Inflammatory macrophage treated with lipopolysaccharide for 1 hour (primary cell): Measurements from ENCODE around the gene ADGRD1.
A peak's percentile ranks its signal among the peaks of the same experiment; 100 is the strongest.
"Not testable (repeated sequence)": the region's sequence is repeated elsewhere in the genome, so short reads cannot be mapped to it uniquely, and the experiment has no call there.

Experiments
- DNase-seq, 2 donors: peaks; one replicate each; pipeline ENCODE4 v3.0.0-alpha.2; 2020 to 2022

The ADGRD1 gene

DNA sequence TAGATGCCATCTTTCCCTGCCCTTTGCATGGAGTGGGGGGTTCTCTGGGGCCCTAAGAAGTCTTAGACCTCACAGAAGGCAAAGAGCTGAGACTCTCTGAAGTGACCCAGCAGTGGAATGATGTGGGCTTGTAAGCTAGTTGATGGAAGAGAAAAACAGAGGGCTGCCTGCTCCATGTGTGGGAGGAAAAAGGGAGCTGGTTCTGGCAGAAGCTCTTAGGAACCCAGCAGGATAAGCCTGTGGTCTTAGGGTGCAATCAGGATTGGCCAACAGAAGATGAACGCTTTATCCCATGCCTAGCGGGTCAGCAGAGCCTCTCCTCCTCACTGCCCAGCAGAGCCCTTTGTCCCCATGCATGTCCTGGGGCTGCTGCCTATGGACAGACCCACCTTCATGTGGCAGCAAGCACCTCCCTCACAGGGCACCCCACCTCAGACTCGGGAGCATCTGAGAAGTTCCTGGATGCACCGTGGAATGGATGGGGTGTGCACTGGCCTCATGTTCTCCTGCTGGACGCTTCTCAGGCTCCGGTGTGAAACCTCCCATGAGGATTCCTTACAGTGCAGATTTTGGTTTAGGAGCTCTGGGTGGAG lies 152.7 kb downstream of the ADGRD1 start:
- DNase-seq, result no peak

- DNase-seq, result no peak
Observed at GRCh38 chr12:131108177-131108955, 154.7 kb downstream of the ADGRD1 start.

DNA sequence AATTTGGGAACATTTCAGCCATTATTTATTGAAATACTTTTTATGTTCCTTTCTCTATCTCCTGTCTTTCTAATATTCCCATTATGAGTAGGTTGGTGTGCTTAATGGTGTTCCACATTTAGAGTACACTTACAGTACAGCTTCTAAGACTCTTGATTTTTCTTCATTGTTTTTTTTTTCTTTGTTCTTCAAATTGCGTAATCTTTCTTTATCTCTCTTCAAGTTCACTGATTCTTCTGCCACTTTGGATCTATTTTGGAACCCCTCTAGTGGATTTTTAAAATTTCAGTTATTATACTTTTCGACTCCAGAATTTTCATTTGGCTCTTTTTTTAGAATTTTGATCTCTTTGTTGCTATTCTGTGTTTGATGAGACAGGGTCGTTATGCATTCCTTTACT lies 157.7 kb downstream of the ADGRD1 start:
- no peak for DNase-seq

DNA sequence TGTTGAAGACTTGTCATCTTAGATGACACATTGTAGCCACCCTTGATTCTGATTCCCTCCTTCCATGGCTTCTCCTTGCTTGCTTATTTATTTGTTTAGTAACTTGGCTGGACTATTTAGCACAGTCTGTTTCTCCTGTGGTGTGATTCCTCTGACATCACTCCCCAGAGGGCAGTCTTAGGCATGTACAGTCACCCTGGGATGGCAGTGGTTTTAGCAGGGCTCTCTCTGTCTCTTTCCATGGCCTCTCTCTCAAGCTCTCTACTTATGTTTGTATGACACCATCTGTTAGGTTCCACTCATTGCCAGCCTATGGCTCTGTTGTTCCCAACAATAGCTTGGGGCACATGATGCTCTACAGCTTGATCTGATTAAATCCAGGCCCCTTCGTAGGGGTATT lies 158.3 kb downstream of the ADGRD1 start:
- DNase-seq, result no peak

DNA sequence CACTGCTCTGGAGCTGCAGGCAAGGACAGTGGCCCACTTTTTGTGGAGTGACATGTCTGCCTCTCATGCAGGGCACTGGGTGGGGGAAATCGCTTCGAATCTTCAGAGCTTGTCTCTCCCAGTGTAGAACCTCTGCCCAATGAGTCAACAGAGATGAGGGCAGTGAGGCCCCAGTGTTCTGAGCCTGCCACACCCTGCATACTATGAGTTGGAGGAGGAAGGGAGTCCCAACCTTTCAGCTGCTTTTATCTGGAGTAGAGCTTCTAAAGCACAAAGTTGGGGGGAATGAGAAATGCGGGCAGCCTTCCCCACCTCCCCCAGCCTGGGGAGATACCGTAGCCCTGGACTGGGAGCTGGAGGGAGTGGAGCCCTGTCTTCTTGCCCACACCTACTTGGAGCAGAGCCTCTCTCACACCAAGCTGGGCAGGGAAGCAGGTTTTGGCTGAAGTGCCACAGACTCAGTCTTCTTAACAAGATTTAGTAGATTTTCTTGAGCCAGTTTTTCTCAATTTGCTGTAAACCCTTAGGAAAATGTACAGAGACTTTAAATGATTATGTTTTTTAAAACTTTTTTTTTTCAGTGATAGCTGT lies 159.1 kb downstream of the ADGRD1 start:
- no peak for DNase-seq

DNA sequence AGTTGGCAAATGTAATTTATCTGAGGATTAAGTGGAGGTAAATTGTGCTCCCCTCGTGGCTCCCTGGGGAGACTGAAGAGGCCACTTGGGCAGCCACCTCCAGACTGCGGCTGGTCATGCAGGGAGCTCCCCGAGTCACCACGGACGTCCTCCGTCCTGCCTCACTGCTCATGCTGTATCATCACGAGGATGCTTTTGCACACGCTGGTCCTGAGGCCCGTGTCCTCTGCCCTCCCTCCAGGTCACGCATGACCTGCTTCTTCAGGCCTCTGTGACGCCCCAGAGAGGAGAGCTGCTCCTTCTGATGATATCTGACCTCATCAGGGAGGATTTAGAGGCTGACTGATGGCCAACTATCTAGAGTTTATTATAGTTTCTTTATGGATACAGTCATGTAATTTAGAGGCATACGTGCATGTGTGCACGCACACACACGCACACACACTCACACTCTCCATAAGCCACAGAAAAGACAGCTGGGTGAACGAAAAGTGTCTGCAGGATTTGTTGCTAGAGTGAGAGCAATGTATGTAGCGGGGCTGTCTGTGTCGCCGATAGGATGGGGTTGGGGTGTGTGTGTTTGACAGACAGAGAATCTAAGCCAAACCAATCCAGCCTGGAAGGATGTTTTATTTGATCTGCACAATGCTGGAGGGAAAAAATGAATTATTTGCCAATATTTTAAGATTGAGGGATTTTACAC lies 160.0 kb downstream of the ADGRD1 start:
- DNase-seq, result no peak

DNA sequence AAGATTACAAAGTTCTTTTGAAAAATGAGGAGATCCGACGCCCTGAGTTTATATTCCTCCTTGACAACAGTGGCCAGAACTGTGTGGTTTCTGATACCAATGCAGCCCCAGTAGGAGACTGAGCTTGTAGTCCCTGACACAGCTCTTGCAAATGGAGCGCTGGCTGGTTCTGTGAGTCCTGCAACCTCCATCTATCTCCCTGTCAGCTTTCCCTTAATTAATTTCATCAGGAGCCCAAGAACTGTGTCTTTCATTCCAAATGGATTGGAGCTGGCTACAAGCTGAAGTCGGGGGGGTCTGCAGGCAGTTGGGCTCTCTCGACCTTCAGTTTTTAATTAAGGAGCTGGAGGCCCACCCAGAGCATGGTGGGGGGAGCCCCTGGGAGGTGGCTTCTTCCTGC lies 160.6 kb downstream of the ADGRD1 start:
- DNase-seq, result no peak

GRCh38 chr12:131114942-131115584 lies 161.4 kb downstream of the ADGRD1 start:
- DNase-seq, result no peak

DNA sequence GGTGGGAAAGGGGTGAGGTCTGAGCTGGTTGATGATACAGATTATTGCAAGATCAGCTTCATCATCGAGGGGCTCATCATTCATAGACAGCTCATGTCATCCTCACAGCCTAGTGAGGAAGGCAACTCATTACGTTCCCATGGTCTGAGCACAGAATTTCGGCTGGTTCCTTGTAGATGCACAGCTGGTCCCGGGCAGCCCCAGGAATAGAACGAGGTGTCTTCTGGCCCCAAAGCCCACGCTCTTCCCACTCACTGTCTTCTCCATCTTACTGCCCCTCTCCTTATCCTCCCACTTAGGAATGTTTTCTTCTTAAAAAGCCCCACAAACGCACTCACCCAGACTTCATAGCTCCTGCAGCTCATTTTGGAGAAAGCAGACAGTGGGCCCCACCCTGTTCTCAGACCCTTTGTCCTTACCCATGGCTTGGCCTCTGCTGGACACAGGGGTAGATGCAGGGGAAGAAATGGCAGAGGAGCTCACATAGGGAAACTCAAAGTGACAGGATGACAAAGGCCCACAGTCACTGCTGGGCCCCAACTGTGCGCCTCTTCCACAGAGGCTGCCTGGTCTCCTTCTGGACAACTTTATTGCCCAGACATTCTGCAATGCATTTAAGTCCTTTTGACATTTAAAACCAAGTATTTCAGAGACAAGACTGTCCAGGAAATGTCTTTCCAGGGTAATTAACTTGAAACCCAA lies 162.2 kb downstream of the ADGRD1 start:
- no peak for DNase-seq

- DNase-seq, result peak in 1 of 2 donors; percentile 5
Observed at GRCh38 chr12:131116468-131117117, 162.9 kb downstream of the ADGRD1 start.

DNA sequence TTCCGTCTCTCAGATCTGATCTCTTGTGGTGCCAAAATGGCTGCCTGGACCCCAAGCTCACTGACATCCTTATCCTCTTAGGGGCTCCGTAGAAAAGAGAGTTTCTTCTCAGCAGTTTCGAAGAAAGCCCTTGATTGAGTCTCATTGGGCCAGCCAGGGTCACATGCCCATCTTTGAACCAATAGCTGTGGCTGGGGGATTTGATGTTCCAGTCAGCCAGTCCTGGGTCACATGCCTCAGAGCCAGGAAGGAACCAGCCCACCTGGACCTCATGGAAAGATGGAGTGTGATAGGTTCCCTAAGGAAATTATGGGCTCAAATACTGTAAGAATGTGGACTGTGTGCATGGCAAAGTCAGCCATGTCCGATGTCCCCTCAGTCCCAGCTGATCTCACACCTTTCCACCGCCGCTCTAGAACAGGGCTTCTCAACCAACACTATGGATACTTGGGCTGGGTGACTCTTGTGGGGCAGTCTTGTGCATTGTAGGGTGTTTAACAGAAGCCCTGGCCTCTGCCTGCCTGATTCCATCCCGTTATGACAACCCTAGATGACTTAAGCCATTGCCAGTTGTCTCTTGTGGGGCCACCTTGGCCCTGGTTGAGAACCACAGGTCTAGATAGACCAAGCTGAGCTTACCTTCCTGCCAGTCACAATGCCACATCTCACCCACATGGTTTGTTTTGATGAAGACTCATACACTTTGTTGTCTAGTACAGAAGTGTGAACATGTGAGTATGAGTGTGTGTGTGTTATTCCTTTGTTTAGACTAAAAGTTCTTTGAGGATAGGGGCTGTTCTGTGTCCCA lies 163.9 kb downstream of the ADGRD1 start:
- DNase-seq, result no peak

- no peak for DNase-seq
Observed at GRCh38 chr12:131118371-131118770, 164.7 kb downstream of the ADGRD1 start.

- DNase-seq, result not testable (repeated sequence)
Observed at GRCh38 chr12:131119345-131119744, 165.6 kb downstream of the ADGRD1 start.

GRCh38 chr12:131119936-131120335 lies 166.2 kb downstream of the ADGRD1 start:
- DNase-seq, result no peak

DNA sequence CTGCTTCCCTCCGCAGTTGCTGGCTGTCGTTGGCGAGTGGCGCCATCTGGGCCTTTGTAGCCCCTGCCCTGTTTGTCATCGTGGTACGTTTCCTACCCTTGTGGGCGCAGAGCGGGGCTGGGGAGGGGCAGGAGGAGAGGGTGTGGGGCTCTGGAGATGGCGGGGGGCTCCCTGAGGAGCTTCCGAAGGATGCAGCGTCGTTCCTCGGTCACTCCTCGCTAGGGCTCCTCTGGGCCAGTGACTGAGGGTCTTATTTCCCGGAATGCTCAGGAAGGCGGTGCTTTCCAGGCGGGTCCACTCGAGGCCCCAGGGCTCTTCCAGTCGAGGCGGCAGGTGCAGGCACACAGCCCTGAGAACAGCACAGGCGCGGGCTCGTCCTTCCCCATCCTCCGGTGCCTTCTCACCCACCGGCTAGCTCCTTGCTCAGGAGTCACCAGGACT lies 167.1 kb downstream of the ADGRD1 start:
- no peak for DNase-seq

GRCh38 chr12:131121705-131122405 lies 168.1 kb downstream of the ADGRD1 start:
- no peak for DNase-seq

DNA sequence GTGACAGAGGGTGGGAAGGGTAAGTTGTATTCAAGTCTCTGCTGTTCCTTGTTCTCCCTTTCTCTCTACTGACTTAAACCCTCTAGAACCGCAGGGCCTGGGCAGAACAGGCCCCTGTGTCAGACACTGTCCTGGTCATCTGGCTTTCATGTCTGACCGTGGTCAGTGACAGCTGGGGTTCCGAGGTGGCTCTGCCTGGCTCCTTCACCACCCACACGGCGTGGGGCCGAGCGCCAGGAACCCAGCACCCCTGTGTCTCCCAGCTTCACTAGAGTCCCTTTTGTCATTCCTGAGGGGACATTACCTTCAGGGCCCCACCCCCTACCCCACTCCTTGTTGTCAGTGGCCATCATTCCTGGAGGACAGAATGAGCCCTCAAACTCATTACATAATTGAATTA lies 168.9 kb downstream of the ADGRD1 start:
- no peak for DNase-seq

DNA sequence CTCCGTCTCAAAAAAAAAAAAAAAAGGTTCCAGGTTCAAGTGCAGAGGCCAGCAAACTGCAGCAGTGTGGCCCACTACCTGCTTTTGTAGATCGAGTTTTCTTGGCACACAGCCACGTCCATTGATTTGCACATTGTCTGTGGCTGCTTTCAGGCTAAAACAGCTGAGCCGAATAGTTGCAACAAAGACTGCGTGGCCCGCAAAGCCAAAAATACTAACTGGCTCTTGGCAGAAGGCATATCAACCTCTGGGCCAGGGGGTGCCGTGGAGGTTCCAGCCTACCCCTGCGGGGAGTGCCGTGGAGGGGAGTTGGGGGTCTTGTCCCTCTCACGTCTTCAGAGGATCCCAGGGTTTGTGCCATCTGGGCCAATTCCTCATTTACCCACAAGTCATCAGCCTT lies 170.1 kb downstream of the ADGRD1 start:
- DNase-seq, result no peak

- DNase-seq, result no peak
Observed at GRCh38 chr12:131124487-131125280, 171.0 kb downstream of the ADGRD1 start.
